IMR-90 (cell line): ENCODE measurements around the gene ITGA6. TPM values are rescaled to one million over a fixed set of nuclear protein-coding genes. Genes with fewer than 3 reads are reported as not detected.

Source experiments
- ATAC-seq: fragments of 200-7000 bp; cut with Tn5 transposase; 2 replicates; pipeline ENCODE4 v1.9.1; 2020; ENCODE audit warnings: low read depth, mild to moderate bottlenecking, moderate library complexity
- BruUV-seq: library from RNA; stranded (reverse); fragments of 400-500 nt; replicated peaks from 2 replicates; lab custom pipeline; 2021; lab: Mats Ljungman, UMichigan
- CTCF ChIA-PET: fragments of 300-600 bp; formaldehyde crosslinking; extraction: SDS; loops from one replicate; lab custom pipeline; 2021; ENCODE audit warnings: antibody characterized with exemption; lab: Yijun Ruan, JAX
- POLR2A ChIA-PET: fragments of 300-600 bp; sonication (Branson Sonifier 250); formaldehyde crosslinking; loops from one replicate; lab custom pipeline; 2022; ENCODE audit warnings: antibody characterized with exemption; ENCODE audit not compliant: unreplicated experiment; lab: Charles Lee
- DNase-seq: peaks from one replicate; pipeline ENCODE4 v3.0.0; 2013
- H2AFZ ChIP-seq: replicated peaks from 2 replicates; pipeline ENCODE3; 2013; ENCODE audit warnings: low read length, mild to moderate bottlenecking; ENCODE audit not compliant: poor library complexity
- H2AK5ac ChIP-seq: 2 replicates; pipeline ENCODE4 v1.6.1; 2013; ENCODE audit warnings: low read depth, low read length, inconsistent platforms
- H2AK9ac ChIP-seq: replicated peaks from 2 replicates; pipeline ENCODE3; 2013; ENCODE audit warnings: mild to moderate bottlenecking, low read depth, low read length, moderate library complexity; ENCODE audit not compliant: poor library complexity
- H2BK120ac ChIP-seq: 2 replicates; pipeline ENCODE4 v1.6.1; 2013; ENCODE audit warnings: low read depth, low read length, inconsistent platforms
- H2BK15ac ChIP-seq: 3 replicates; pipeline ENCODE4 v1.6.1; 2013; ENCODE audit warnings: low read depth, low read length, inconsistent platforms
- H2BK20ac ChIP-seq: 2 replicates; pipeline ENCODE4 v1.6.1; 2013; ENCODE audit warnings: low read depth, mild to moderate bottlenecking, inconsistent platforms, low read length, moderate library complexity
- H2BK5ac ChIP-seq: 2 replicates; pipeline ENCODE4 v1.6.1; 2013; ENCODE audit warnings: mild to moderate bottlenecking, low read depth, low read length, inconsistent platforms; ENCODE audit not compliant: poor library complexity, severe bottlenecking
- H3K14ac ChIP-seq: replicated peaks from 2 replicates; pipeline ENCODE4 v1.6.1; 2013; ENCODE audit warnings: low read depth, low read length, inconsistent platforms
- H3K18ac ChIP-seq: 2 replicates; pipeline ENCODE4 v1.6.1; 2013; ENCODE audit warnings: low read depth, low read length, control low read depth
- H3K23ac ChIP-seq: 2 replicates; pipeline ENCODE4 v1.6.1; 2013; ENCODE audit warnings: low read depth, low read length, inconsistent platforms
- H3K27ac ChIP-seq: 2 replicates; pipeline ENCODE4 v1.5.1; 2013; ENCODE audit warnings: mild to moderate bottlenecking, control low read depth, low read length; ENCODE audit not compliant: insufficient read depth
- H3K27me3 ChIP-seq: 2 replicates; pipeline ENCODE4 v1.6.1; 2013; ENCODE audit warnings: low read length; ENCODE audit not compliant: control insufficient read depth, insufficient read depth
- H3K36me3 ChIP-seq: 2 replicates; pipeline ENCODE4 v1.6.1; 2013; ENCODE audit warnings: low read length, mixed read lengths; ENCODE audit not compliant: control insufficient read depth, insufficient read depth
- H3K4ac ChIP-seq: 2 replicates; pipeline ENCODE4 v1.6.1; 2013; ENCODE audit warnings: low read depth, low read length, inconsistent platforms
- H3K4me1 ChIP-seq: 2 replicates; pipeline ENCODE4 v1.6.1; 2013; ENCODE audit warnings: low read length, mixed read lengths; ENCODE audit not compliant: control insufficient read depth, insufficient read depth
- H3K4me2 ChIP-seq: 2 replicates; pipeline ENCODE4 v1.6.1; 2013; ENCODE audit warnings: low read depth, mild to moderate bottlenecking, control low read depth, low read length, moderate library complexity
- H3K4me3 ChIP-seq: 2 replicates; pipeline ENCODE4 v1.5.1; 2013; ENCODE audit warnings: low read depth, mild to moderate bottlenecking, control low read depth, low read length, moderate library complexity; ENCODE audit not compliant: insufficient read depth
- H3K56ac ChIP-seq: 2 replicates; pipeline ENCODE4 v1.6.1; 2013; ENCODE audit warnings: low read length, inconsistent platforms; ENCODE audit not compliant: insufficient read depth; ENCODE audit errors: extremely low read depth
- H3K79me1 ChIP-seq, 2 experiments: 2 replicates each; pipeline ENCODE4 v1.6.1; 2013; ENCODE audit warnings: low read length in 2 of 2, inconsistent platforms in 1 of 2, low read depth in 1 of 2
- H3K9ac ChIP-seq: 2 replicates; pipeline ENCODE4 v1.6.1; 2013; ENCODE audit warnings: low read depth, low read length, control low read depth
- H3K9me1 ChIP-seq: 2 replicates; pipeline ENCODE4 v1.6.1; 2013; ENCODE audit warnings: low read length, inconsistent platforms; ENCODE audit not compliant: insufficient read depth
- H3K9me3 ChIP-seq: 2 replicates; pipeline ENCODE4 v1.6.1; 2013; ENCODE audit warnings: low read length; ENCODE audit not compliant: control insufficient read depth, insufficient read depth
- H4K20me1 ChIP-seq: 2 replicates; pipeline ENCODE4 v1.6.1; 2013; ENCODE audit warnings: low read length, inconsistent platforms; ENCODE audit not compliant: insufficient read depth
- H4K5ac ChIP-seq: 2 replicates; pipeline ENCODE4 v1.6.1; 2013; ENCODE audit warnings: mild to moderate bottlenecking, low read depth, low read length, control low read depth
- H4K8ac ChIP-seq, 2 experiments: 2 replicates each; pipeline ENCODE4 v1.6.1; 2013; ENCODE audit warnings: low read depth in 2 of 2, low read length in 2 of 2, control low read depth in 1 of 2, inconsistent platforms in 1 of 2
- H4K91ac ChIP-seq: 2 replicates; pipeline ENCODE4 v1.6.1; 2013; ENCODE audit warnings: low read depth, low read length, inconsistent platforms; ENCODE audit not compliant: insufficient read depth
- BHLHE40 ChIP-seq: fragments of 150-350 bp; IDR thresholded peaks from 2 replicates; pipeline ENCODE4 v1.6.1; 2016; ENCODE audit warnings: mild to moderate bottlenecking, low read depth, low read length
- CHD1 ChIP-seq: IDR thresholded peaks from 2 replicates; pipeline ENCODE4 v1.6.1; 2012; ENCODE audit warnings: low read depth, low read length, improper control_type of control experiment
- FOS ChIP-seq: fragments of 150-350 bp; IDR thresholded peaks from 2 replicates; pipeline ENCODE4 v1.6.1; 2016; ENCODE audit warnings: low read depth, low read length
- MAFK ChIP-seq: IDR thresholded peaks from 2 replicates; pipeline ENCODE4 v1.6.1; 2012; ENCODE audit warnings: low read depth, low read length, improper control_type of control experiment
- MAZ ChIP-seq: IDR thresholded peaks from 2 replicates; pipeline ENCODE4 v1.6.1; 2012; ENCODE audit warnings: low read depth, mild to moderate bottlenecking, low read length, improper control_type of control experiment, moderate library complexity, borderline replicate concordance
- MXI1 ChIP-seq: IDR thresholded peaks from 2 replicates; pipeline ENCODE4 v1.6.1; 2012; ENCODE audit warnings: low read depth, mild to moderate bottlenecking, low read length, moderate library complexity, borderline replicate concordance
- RAD21 ChIP-seq: IDR thresholded peaks from 2 replicates; pipeline ENCODE4 v1.6.1; 2012; ENCODE audit warnings: low read length, improper control_type of control experiment
- RFX5 ChIP-seq: IDR thresholded peaks from 2 replicates; pipeline ENCODE4 v1.8.0; 2012; ENCODE audit warnings: low read depth, mild to moderate bottlenecking, low read length, moderate library complexity
- SMC3 ChIP-seq: fragments of 150-350 bp; IDR thresholded peaks from 2 replicates; pipeline ENCODE4 v1.6.1; 2016; ENCODE audit warnings: low read depth, mild to moderate bottlenecking, antibody characterized with exemption, low read length, moderate library complexity
- WGBS, 2 experiments: methylation state at CpG; one replicate each; pipeline versions ENCODE4 v1.1.5 to v1.1.7; 2013; ENCODE audit warnings: missing lambda C conversion rate in 2 of 2; ENCODE audit not compliant: insufficient read length in 1 of 2; ENCODE audit errors: extremely low coverage in 2 of 2; 5-methylcytosine and 5-hydroxymethylcytosine counted together
- dilution Hi-C: fragments of 300-500 bp; cut with HindIII; formaldehyde crosslinking; loops from one replicate; pipeline ENCODE4 v1.14.3; 2018; ENCODE audit warnings: low sequenced_read_pairs; ENCODE audit not compliant: unreplicated experiment
- in situ Hi-C: fragments of 300-500 bp; cut with MboI; formaldehyde crosslinking; loops from 3 replicates; pipeline ENCODE4 v1.14.3; 2019; ENCODE audit warnings: low sequenced_read_pairs, inconsistent platforms, mixed read lengths
- intact Hi-C: fragments of 100-400 bp; cut with micrococcal nuclease; formaldehyde crosslinking; loops from 2 replicates; pipeline ENCODE4 v1.10.0; 2022
- polyA plus RNA-seq, 3 experiments: library from polyadenylated mRNA; depleted of rRNA; stranded (reverse); fragments of >200 nt; gene quantifications; 2 replicates each; pipeline ENCODE4 v1.2.3, GENCODE V29; 2012; ENCODE audit warnings: low replicate concordance in 1 of 3
- total RNA-seq: library from RNA; depleted of rRNA; stranded (reverse); fragments of >200 nt; gene quantifications from 2 replicates; pipeline ENCODE4 v1.2.3, GENCODE V29; 2012
- TF ChIP-seq, protein P1 (sequence below): conservative IDR thresholded peaks from 2 replicates; pipeline ENCODE4 v1.5.1; 2012; ENCODE audit warnings: mild to moderate bottlenecking, low read depth, low read length, improper control_type of control experiment

The ITGA6 gene
- total and polyA plus RNA-seq, 2 of the 4 experiments (the other 2 are of a cell fraction): 12.5 to 43.9 TPM

DNA sequence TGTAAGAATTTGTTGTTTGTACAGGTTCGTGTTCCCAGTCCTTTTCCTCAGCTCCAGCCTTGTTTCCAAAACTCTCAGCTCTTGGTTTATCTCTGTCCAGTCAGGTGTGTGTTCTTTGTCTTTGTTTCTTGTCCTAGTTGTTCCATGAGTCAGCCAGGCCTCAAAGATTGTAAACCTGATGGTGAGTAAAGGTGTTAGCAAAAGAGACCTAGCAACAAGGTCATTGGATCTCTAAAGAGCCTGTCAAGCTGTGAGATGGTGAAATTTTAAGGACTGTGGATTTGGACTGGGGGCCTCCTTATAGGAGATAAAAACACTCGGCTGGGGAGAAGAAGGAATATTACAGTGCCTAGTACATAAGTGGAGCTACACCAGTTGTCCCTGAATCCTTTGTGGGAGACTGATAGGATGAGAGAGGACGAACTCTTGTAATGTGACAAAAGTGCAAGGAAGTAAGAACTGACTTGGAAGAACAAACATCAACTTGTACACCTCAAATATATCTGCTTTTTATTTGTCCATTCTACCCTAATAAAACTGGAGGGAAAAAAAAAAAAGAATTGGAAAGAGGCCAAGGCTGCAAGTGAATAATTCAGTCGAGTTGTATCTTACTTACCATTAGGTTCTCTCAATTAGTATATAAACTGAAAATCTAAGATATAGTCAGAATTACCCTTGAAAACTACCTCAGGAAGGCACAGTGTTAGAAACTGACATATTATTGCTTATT, 37.2 kb downstream of the ITGA6 start:
- no peak overlapping the region for H2BK5ac ChIP-seq
- CTCF ChIA-PET: interaction anchor here (0.6 to 2.3 kb wide), 4 partner anchors 17 to 294 kb away, joined by 3 to 8 read pairs (median 4); no protein-coding TSS in a partner anchor
- H4K5ac ChIP-seq: no peak overlapping the region
- H3K27me3 ChIP-seq: no peaks in the 10 kb centered on the region
- no peak for TF ChIP-seq FOS
- TF ChIP-seq RAD21: no peak
- no peak for TF ChIP-seq BHLHE40
- no peak for TF ChIP-seq CHD1
- no peak for TF ChIP-seq SMC3
- TF ChIP-seq RFX5: no peak
- no peak for TF ChIP-seq MAZ
- TF ChIP-seq, protein P1, sequence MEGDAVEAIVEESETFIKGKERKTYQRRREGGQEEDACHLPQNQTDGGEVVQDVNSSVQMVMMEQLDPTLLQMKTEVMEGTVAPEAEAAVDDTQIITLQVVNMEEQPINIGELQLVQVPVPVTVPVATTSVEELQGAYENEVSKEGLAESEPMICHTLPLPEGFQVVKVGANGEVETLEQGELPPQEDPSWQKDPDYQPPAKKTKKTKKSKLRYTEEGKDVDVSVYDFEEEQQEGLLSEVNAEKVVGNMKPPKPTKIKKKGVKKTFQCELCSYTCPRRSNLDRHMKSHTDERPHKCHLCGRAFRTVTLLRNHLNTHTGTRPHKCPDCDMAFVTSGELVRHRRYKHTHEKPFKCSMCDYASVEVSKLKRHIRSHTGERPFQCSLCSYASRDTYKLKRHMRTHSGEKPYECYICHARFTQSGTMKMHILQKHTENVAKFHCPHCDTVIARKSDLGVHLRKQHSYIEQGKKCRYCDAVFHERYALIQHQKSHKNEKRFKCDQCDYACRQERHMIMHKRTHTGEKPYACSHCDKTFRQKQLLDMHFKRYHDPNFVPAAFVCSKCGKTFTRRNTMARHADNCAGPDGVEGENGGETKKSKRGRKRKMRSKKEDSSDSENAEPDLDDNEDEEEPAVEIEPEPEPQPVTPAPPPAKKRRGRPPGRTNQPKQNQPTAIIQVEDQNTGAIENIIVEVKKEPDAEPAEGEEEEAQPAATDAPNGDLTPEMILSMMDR: no peak
- TF ChIP-seq MXI1: no peak
- TF ChIP-seq MAFK: no peak
- WGBS, 2 experiments: no CpG with 5 or more reads among the region's 4 CpGs
- no peak overlapping the region for H3K4me2 ChIP-seq
- dilution Hi-C loops (no loop called here), in situ Hi-C loops (loop anchor here (5.0 to 25.0 kb wide), 4 partner anchors 292 to 890 kb away; no protein-coding TSS in a partner anchor), intact Hi-C loops (loop anchor here (1.0 to 10.0 kb wide), 9 partner anchors 127 to 1490 kb away; partner anchors contain the start of gene DLX2)
- BruUV-seq: no TSS peak
- H4K91ac ChIP-seq: no peak overlapping the region
- no peak overlapping the region for H3K27ac ChIP-seq
- H2AFZ ChIP-seq: no peak overlapping the region
- no peaks in the 10 kb centered on the region for H4K20me1 ChIP-seq
- H3K9me3 ChIP-seq: no peaks in the 10 kb centered on the region
- no peak overlapping the region for H4K8ac ChIP-seq
- no peak overlapping the region for H2AK5ac ChIP-seq
- no peak overlapping the region for H2AK9ac ChIP-seq
- H3K9me1 ChIP-seq: peaks cover 5% of the 10 kb centered on the region; the same call in 1 of the 2 replicates
- peak overlapping the region; percentile 19; the same call in 1 of the 2 replicates for H3K4ac ChIP-seq
- H3K56ac ChIP-seq: no peak overlapping the region
- no peak overlapping the region for H2BK15ac ChIP-seq
- DNase-seq: no peak
- no peak for ATAC-seq
- POLR2A ChIA-PET: no interaction called here
- peaks cover 2% of the 10 kb centered on the region; the same call in 1 of the 2 replicates for H3K36me3 ChIP-seq
- H3K4me1 ChIP-seq: peaks cover 6% of the 10 kb centered on the region
- no peak overlapping the region for H3K9ac ChIP-seq
- H3K18ac ChIP-seq: no peak overlapping the region
- H3K14ac ChIP-seq: 0 out of 2 replicates have a peak overlapping the region, but pooled peaks have one; percentile 28
- H2BK120ac ChIP-seq: no peak overlapping the region
- H3K4me3 ChIP-seq: no peak overlapping the region
- H3K79me1 ChIP-seq: peaks cover 22 to 38% of the 10 kb centered on the region in 2 experiments; a peak in 3 of 4 replicates
- H3K23ac ChIP-seq: peak overlapping the region; percentile 32; the same call in 1 of the 2 replicates
- H2BK20ac ChIP-seq: peak overlapping the region; percentile 9; the same call in 1 of the 2 replicates
